GM18907 (cell line): ENCODE data around the gene GNAQ.

Source experiments
- ATAC-seq: cut with Tn5 transposase; IDR thresholded peaks from one replicate; pipeline ENCODE4 v1.9.1; 2021; ENCODE audit warnings: mild to moderate bottlenecking, moderate library complexity; ENCODE audit not compliant: unreplicated experiment

Gene GNAQ

GRCh38 chr9:77672183-77672582 lies 359.4 kb downstream of the GNAQ start:
- no peak for ATAC-seq

GRCh38 chr9:77667151-77667550 lies 364.5 kb downstream of the GNAQ start:
- ATAC-seq = no peak
